MCF 10A (cell line): Measurements from ENCODE around the gene NBR1. TPM values are rescaled to one million over a fixed set of nuclear protein-coding genes. Genes with fewer than 3 reads are reported as not detected.

Experiments
- Bru-seq: library from RNA; stranded (reverse); fragments of 400-500 nt; gene quantifications from one replicate; lab custom pipeline; 2021; lab: Mats Ljungman, UMichigan
- BruChase-seq, 2 experiments: library from RNA; stranded (reverse); fragments of 400-500 nt; gene quantifications; one replicate each; lab custom pipeline; 2021; lab: Mats Ljungman, UMichigan
- BruUV-seq: library from RNA; stranded (reverse); fragments of 400-500 nt; replicated peaks from 2 replicates; lab custom pipeline; 2021; lab: Mats Ljungman, UMichigan
- CTCF ChIA-PET: fragments of 300-600 bp; sonication (Branson Sonifier 250); formaldehyde crosslinking; extraction: SDS; loops from one replicate; lab custom pipeline; 2021; ENCODE audit warnings: antibody characterized with exemption, inconsistent platforms; lab: Yijun Ruan, JAX
- POLR2A ChIA-PET: fragments of 300-600, 350-650 bp; sonication (Branson Sonifier 250); formaldehyde crosslinking; extraction: SDS; loops from one replicate; lab custom pipeline; 2020; ENCODE audit warnings: antibody characterized with exemption, inconsistent platforms; lab: Yijun Ruan, JAX
- DNase-seq: peaks from one replicate; pipeline ENCODE4 v3.0.0-alpha.2; 2018; ENCODE audit not compliant: unreplicated experiment
- H3K27ac Mint-ChIP-seq: one replicate; pipeline ENCODE4 v1.8.0; 2022; ENCODE audit warnings: mild to moderate bottlenecking, low read depth, mixed read lengths; ENCODE audit not compliant: unreplicated experiment
- H3K27me3 Mint-ChIP-seq: one replicate; pipeline ENCODE4 v1.8.0; 2022; ENCODE audit warnings: mixed read lengths; ENCODE audit not compliant: insufficient read depth, unreplicated experiment
- H3K36me3 Mint-ChIP-seq: one replicate; pipeline ENCODE4 v1.8.0; 2022; ENCODE audit warnings: mild to moderate bottlenecking, moderate library complexity, mixed read lengths; ENCODE audit not compliant: insufficient read depth, unreplicated experiment
- H3K4me1 Mint-ChIP-seq: one replicate; pipeline ENCODE4 v1.8.0; 2022; ENCODE audit warnings: mixed read lengths; ENCODE audit not compliant: insufficient read depth, unreplicated experiment
- H3K4me3 Mint-ChIP-seq: one replicate; pipeline ENCODE4 v1.8.0; 2022; ENCODE audit warnings: mild to moderate bottlenecking, moderate library complexity, mixed read lengths; ENCODE audit not compliant: unreplicated experiment
- H3K9me3 Mint-ChIP-seq: one replicate; pipeline ENCODE4 v1.8.0; 2022; ENCODE audit warnings: mixed read lengths; ENCODE audit not compliant: unreplicated experiment
- CTCF ChIP-seq: fragments of 200-600 bp; IDR thresholded peaks from one replicate; pipeline ENCODE4 v1.8.0; 2022; ENCODE audit warnings: antibody characterized with exemption, mild to moderate bottlenecking; ENCODE audit not compliant: unreplicated experiment
- intact Hi-C: fragments of 100-400 bp; cut with micrococcal nuclease; formaldehyde crosslinking; loops from 2 replicates; pipeline ENCODE4 v1.14.1; 2022
- long read RNA-seq: library from polyadenylated mRNA; stranded (forward); transcript quantifications from one replicate; pipeline ENCODE4 v2.0.0, GENCODE V29; 2022
- total RNA-seq: library from RNA; stranded (reverse); gene quantifications from 2 replicates; pipeline ENCODE4 v1.2.3, GENCODE V29; 2022

NBR1 gene
- total RNA-seq (105 and 106 TPM in 2 replicates), Bru-seq, nascent RNA (percentile 86 among the genes with signal in this experiment), BruChase-seq, experiment 1, labeled RNA remaining after a 6-hour chase (percentile 96 among the genes with signal in this experiment), BruChase-seq, experiment 2, labeled RNA remaining after a 2-hour chase (percentile 92 among the genes with signal in this experiment)
- long read RNA-seq, partial matches to known transcripts: 120 of 160 reads
- long read RNA-seq, other reads (novel, unspliced or antisense): 40 of 160 reads

- no peaks in the 10 kb centered on the region for H3K9me3 Mint-ChIP-seq
- BruUV-seq: no TSS peak
- no peaks in the 10 kb centered on the region for H3K27me3 Mint-ChIP-seq
- H3K27ac Mint-ChIP-seq: no peak within 1 kb of the TSS
- no peak within 1 kb of the TSS for H3K4me3 Mint-ChIP-seq
- POLR2A ChIA-PET: interaction anchor here (0.6 to 3.4 kb wide), 26 partner anchors 8 to 1240 kb away, joined by 3 to 32 read pairs (median 6); partner anchors contain the start of genes BRCA1, ODAD4, RND2 and RPL27
- H3K36me3 Mint-ChIP-seq: peaks cover 30% of the 10 kb centered on the region
- no peaks in the 10 kb centered on the region for H3K4me1 Mint-ChIP-seq
- TF ChIP-seq CTCF: no peak
- intact Hi-C loops: loop anchor here (1.0 to 5.0 kb wide), 3 partner anchors 46 to 164 kb away; partner anchors contain the start of genes BRCA1, IFI35 and VAT1
- peak; percentile 99 for DNase-seq
- CTCF ChIA-PET: interaction anchor here (0.5 to 1.4 kb wide), 5 partner anchors 28 to 646 kb away, joined by 3 to 5 read pairs (median 4); partner anchors contain the start of genes DHX8 and RPL27
Measured at GRCh38 chr17:43170766-43171585, at the start of gene NBR1. Gene NBR1 (plus strand): TSS chr17:43171214. CDS start chr17:43175800, 4,586 bp downstream.

GRCh38 chr17:43125133-43125966 is 45.7 kb upstream of the NBR1 start, which contains the start of gene BRCA1:
Gene BRCA1 (minus strand): TSS chr17:43125364. CDS start chr17:43124096, 1,268 bp downstream.
- Mint-ChIP-seq H3K27me3 (no peaks in the 10 kb centered on the region), H3K36me3 (peaks cover 28% of the 10 kb centered on the region), H3K4me3 (peak within 1 kb of the TSS; percentile 99), H3K27ac (peak within 1 kb of the TSS; percentile 88), H3K4me1 (peaks cover 26% of the 10 kb centered on the region), H3K9me3 (no peaks in the 10 kb centered on the region)
- BruUV-seq: no TSS peak
- intact Hi-C loops: loop anchor here (1.0 kb wide), 1 partner anchor 45 kb away; no protein-coding TSS in a partner anchor
- TF ChIP-seq CTCF: no peak
- ChIA-PET POLR2A (interaction anchor here (0.6 to 3.5 kb wide), 13 partner anchors 15 to 292 kb away, joined by 3 to 37 read pairs (median 4); partner anchors contain the start of genes NBR1, PSME3 and RPL27), CTCF (interaction anchor here (0.6 kb wide), 1 partner anchor 25 kb away, joined by 3 read pairs; no protein-coding TSS in a partner anchor)
- peak; percentile 99 for DNase-seq

GRCh38 chr17:43125967-43126910 is 44.8 kb upstream of the NBR1 start:
- Mint-ChIP-seq H3K27ac (peak overlapping the region; percentile 88), H3K4me1 (peaks cover 26% of the 10 kb centered on the region), H3K9me3 (no peaks in the 10 kb centered on the region), H3K4me3 (peak overlapping the region; percentile 99), H3K36me3 (peaks cover 30% of the 10 kb centered on the region), H3K27me3 (no peaks in the 10 kb centered on the region)
- ChIA-PET POLR2A (interaction anchor here (0.6 to 3.5 kb wide), 6 partner anchors 43 to 144 kb away, joined by 3 to 37 read pairs (median 4); partner anchors contain the start of genes NBR1 and RPL27), CTCF (interaction anchor here (0.6 to 1.0 kb wide), 3 partner anchors 45 to 1237 kb away, joined by 3 read pairs; partner anchors contain the start of genes NBR1 and RND2)
- BruUV-seq: TSS peak; percentile 93
- intact Hi-C loops: loop anchor here (1.0 kb wide), 1 partner anchor 44 kb away; no protein-coding TSS in a partner anchor
- no peak for DNase-seq
- no peak for TF ChIP-seq CTCF
